ENCODE measurements around the gene RETN.

Gene RETN, protein sequence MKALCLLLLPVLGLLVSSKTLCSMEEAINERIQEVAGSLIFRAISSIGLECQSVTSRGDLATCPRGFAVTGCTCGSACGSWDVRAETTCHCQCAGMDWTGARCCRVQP

DNA sequence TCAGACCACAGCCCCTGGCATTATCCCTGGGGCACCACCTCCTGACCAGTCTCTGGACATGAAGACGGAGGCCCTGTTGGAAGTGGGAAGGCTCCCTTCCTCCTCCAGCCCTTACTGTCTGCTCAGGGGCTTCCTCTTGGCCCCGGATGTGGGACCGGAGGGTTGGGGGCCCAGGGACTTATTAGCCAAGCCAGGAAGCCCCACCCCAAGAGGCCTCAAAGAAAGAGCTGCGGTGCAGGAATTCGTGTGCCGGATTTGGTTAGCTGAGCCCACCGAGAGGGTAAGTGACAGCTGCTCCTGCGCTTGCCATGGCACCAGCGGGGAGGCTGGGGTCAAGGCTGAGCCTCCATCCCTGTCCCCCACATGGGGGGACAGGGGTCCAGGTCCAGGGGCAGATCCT lies at the start of gene RETN:
Gene RETN, plus strand, starts transcription at position 208 of the 400 bp plus-strand sequence. CDS start 278 bp downstream, outside the sequence.
- no peak for DNase-seq

DNA sequence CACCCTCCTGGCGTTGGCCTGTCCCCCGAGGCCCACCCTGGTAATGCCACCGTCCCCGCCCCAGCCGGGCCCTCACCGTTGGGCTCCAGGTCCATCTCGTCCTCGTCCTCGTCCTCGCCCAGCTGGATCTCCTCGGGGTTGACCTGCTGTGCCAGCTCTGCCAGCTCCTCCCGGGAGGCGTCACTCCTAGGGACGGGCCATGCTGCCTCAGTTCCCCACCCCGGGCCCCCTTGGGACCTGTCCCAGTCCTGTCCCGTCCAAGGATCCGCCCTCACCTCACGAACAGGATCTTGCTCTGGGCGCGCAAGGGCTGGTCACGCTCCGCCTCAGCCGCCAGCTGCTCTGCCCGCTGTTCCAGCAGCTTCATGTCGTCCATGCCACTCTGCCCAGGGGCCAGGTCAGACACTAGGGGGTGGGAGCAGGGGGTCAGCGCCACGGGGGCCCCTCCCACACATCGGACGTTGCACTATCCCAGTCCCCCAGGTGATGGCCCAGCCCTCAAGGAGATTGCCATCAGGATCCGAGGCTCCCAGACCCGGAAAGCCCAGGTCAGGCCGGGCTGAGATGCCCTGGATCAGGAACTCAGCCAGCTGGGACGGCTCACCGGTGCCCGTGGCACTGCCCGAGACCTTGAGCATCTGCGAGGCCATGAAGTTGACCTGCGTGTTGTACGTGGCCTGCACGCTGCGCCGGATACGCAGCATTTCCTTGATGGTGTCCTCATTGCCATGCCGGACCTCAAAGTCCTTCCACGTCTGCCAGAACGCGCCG lies 49.0 kb upstream of the RETN start:
- DNase-seq = no peak

DNA sequence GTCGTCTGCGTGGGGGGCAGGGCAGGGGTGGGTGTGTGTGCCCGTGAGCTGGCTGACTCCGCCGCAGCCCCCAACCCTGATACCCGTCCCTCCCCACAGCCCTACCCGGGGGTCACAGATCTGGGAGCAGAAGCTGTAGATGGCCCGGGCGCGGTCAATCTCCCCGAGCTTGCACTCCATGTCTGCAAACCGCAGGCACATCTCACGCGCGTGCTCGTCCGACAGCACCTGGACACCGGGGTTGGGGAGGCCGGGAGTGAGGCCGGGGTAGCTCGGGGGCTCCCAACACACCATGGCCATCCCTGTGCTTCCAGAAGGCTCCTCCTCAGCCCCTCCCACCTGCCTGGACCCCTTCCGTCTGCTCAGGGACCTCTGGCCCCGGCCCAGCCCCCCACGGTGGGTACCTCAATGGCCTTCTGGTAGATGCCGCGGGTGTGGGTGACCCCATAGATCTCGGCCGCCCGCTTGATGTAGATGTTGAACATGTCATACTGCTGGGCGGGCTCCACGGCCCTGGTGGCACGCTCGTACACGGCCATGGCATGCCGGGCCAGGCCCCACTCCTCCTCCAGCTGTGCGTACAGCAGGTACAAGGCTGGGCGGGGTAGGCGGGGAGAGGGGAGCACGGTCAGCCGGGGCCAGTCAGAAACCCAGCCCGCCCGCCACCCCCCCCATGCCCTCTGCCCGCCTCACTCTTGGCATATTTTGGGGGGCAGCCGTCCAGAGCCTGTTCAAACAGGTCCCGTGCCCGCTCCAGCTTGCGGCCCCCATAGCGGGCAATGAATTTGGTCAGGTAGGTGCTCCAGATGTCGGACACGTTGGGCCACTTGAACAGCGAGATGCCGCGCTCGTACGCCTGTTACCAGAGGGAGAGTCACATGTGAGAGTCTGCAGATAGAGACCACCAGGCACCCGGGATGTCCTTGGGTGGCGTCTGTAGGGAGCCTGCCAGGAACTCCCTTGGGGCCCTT lies 48.1 kb upstream of the RETN start:
- DNase-seq = no peak

DNA sequence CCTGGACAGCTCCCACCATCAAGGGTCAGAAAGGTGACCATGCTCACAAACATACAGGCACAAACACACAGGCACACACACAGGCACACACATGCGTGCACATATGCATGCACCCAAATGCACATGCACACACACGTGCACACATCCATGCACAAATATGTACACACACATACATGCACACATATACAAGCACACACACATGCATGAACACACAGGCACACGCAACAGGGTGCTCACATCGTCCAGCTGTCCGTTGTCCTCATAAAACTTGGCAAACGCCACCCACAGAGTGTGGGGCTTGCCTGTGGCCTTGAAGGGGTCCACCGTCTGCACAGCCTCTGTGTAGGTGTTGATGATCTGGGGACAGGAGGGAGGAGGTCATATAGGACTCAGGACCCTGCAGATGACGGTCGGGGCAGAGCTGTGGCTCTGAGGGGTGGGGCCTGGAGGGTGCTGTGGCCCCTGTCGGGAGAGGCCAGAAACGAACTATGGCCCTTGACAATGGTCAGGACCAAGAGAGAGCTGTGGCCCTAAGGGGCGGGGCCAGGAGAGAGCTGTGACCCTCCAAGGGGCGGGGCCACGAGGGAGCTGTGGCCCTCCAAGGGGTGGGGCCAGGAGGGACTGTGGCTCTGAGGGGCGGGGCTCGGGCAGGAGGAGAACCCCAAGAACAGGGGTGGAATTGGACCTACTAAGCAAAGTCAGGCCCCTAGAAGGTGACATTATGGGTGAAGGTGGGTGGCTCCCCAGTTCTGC lies 45.7 kb upstream of the RETN start:
- DNase-seq = no peak

DNA sequence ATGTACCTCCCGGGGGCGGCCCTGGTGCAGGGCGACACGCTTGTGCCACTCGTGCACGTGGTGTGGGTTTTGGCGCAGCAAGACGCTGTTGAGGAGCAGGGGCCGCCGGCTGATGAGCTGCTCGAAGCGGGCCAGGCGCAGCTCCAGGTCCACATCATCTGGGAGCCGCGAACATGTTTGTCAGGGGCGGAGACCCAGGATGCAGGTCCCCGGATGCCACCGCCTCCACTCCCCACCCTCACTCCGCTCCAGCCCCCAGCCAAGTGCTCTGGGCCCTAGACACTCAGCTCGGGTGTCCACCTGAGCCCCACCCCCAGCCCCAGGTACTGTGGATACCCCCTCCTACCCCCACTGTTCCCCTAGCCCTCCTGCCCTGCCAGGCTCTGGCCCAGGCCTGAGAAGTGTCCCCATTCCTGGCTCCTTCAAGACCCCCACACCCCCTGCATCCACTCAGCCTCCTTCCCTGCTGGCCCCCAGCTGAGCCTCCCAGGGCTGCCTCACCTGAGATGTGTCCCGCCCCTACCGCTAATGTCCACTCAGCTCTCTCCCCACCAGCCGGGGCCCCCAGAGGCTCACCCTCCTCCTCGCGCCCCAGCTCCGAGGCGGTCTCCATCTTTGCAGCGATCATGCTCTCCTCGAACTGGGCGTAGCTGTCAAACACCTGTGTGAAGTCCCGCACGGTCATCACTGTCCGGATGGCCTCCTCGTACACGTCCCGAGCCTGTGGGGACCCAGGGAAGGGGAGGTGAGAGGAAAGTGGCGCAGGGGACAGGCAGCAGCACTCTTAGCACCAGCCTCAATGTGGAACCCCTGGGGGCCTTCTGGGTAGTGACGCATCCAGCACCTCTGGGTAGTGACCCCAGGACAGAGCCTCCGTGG lies 44.9 kb upstream of the RETN start:
- DNase-seq = no peak

DNA sequence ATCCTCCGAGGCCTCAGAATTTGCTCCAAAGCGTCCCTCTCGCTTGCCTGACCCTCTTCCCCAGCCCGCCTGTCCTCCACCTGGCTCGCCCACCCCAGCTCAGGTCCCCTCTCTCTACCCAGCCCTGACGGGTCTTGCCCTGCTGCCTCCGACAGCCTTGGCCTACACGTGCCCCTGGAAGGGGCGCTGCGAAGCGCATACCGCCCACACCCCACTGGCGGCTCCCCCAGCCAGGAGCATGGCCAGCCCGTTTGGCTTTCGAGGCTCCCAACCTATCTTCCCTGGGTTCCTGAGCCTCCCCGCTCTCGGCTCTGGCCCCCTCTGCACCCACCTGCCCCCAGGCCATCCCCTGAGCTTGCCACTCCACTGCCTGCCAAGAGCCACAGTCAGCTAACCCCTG lies 44.0 kb upstream of the RETN start:
- no peak for DNase-seq

DNA sequence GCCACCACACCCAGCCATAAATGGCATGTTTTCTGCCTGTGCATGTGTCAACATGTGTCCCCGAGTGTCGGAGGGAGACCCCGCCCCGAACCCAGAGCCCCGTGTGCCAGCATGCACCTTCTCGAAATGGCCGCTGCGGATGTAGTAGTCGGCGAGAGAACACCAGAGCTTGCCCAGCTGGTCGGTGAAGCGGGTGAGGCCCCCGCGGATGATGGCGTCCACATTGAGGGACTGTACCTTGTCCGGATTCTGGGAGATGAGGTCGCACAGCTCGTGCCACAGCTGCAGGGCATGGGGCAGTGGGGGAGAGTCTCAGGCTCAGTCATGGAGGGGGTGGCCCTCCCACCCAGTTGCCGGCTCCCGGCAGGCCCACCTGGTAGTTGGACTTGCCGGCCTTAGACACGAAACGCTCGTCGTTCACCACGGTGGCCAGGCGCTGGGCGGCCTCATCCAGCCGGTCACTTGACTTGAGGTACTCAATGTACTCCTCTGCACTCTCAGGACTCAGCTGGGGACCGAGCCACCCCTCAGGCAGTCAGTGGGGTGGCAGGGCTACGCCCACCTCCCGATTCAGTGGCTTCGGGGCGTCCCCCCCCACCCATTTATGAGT lies 43.0 kb upstream of the RETN start:
- no peak for DNase-seq

DNA sequence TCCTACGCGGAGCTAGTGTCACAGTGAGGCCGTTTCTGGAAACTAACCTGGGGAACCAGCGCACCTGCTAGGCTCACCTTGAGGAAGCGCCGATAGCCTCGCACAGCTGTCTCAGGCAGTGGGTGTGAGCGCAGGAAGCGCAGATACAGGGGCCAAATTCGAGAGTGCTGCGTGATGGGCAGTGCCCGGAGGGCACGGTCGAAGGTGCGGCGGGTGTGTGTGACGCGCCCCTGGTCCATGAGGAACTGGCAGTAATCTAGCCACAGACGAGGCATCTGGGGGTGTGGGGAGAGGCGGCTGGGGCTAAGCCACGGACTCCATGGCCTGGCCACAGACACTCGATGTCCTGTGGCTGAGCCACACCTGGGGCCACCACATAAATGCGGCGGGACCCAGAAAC lies 41.7 kb upstream of the RETN start:
- DNase-seq = no peak

DNA sequence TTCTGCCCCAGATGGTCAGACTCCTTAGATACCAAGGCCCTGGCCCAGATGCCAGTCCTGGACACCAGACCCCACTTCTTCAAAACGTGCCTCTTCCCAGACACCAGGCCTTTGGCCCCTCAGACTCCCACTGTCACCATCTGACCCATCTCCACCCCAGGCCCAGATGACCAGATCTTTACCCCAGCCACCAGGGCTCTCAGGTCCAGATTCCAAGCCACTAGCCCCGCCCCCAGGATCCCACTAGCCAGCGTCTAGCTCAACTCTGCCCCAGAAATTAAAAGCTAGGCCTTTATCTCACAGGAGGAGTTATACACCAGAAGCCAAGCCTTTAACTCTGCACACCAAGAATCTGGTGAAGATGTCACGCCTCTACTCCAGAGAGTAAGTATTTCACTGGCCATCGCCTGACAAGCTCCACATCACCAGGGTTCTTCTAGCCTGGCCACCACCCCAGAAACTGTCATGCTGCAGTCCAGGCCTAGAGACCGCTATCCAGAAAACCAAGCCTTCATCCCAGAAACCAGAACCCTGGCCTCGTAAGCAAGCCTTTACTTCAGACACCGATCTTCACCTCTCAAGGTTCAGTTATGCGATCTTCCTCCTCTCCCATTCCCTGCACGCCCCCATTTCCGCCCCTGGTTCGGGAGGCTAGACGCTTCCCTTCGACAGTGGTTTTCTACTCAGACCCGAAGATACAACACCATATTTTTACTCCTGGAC lies 40.1 kb upstream of the RETN start:
- no peak for DNase-seq

DNA sequence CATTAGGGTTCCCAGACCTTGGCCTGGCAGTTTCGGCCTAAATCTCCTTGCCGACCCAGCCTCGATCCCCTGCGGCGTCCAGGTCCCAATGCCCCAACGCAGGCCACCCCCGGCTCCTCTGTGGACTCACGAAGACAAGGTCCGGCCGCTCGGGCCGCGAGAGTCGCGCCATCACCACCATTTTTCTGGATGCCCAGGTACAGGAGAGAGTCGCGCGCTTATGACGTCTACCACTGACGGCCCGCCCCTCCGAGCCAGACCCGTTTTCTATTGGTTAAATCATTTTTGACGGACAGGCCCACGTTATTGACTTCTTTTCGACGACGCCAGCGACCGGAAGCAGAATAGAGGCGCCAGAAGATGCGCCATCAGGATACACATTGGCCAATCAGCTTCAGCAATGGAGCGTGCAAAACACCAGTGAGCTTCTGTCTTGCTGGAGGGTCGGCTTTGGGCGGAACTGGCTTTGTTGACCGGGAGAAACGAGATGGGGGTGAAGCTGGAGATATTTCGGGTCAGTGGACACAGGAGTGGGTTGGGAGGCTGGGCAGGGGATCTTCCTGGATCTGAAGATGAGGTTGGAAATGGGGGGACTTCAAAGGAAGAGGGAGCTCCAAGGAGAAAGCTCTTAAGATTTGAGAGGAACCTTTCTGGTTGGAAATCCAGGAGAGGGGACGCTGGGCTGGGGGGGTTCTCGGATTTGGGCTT lies 39.3 kb upstream of the RETN start, which contains the start of the genes PET100 and XAB2:
Gene PET100, plus strand, starts transcription at position 447 of the 708 bp plus-strand sequence. Its CDS starts 41 bp downstream, at position 488.
Gene XAB2, minus strand, starts transcription at position 199 of the 708 bp plus-strand sequence. Its CDS starts 18 bp downstream, at position 181.
- DNase-seq = peak; percentile 85 to 91 (median 87)

DNA sequence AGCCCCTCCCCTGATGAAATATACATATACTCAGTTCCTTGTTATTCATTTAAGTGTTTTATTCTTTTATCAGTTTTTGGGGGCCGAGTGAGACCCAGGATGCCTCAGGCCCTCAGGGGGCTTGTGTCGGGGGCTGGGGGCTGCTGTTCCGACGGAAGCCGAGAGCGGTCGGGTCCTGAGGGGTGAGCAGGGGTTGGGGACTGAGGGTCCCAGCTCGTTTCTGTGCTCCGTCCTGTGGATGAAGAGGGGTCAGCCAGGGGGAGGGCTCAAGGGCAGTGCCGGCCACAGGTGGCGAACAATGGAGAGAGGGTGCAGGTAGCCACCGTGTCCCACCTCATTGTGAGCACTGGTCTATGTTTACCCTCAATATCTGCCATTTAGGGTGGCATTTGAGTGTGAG lies 37.3 kb upstream of the RETN start:
- DNase-seq = no peak

DNA sequence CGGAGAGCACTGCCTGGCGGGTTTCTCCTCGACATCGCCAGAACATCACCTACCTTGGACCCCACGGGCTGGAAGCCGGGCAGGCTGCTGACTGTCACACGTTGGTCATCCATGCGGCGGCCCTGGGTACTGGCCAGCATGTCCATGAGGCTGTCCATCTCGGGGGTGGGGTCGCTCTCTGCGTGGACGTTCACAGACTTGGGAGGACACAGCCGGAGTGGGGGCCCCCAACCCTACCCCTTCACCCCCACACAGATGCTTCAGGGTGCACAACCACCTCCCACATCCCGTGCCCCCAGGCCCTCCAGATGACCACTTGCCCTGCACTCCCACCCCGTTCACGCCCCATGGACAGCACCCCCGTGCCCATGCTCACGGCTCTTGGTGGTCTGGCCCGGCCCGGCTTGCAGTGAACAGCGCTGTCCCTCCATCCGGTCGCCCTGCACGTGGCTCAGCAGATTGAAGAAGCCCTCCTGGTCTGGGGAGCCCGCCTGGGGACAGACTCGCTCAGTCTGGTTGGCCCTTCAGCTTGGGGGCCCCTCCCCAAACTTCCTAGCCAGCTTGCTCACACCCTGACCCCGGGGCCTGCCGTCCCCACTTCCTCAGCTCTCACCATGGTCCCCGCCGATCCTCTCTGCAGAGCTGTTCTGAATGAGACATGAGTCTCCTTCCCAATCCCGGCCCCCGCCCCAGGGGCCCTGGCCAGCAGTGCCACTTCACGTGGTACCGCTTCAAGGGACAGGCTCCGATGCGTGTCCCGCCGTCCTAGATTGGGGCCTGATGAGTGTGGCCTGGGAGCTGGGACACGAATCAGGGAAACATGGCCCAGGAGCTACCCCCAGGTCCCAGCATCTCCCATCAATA lies 36.3 kb upstream of the RETN start:
- no peak for DNase-seq

DNA sequence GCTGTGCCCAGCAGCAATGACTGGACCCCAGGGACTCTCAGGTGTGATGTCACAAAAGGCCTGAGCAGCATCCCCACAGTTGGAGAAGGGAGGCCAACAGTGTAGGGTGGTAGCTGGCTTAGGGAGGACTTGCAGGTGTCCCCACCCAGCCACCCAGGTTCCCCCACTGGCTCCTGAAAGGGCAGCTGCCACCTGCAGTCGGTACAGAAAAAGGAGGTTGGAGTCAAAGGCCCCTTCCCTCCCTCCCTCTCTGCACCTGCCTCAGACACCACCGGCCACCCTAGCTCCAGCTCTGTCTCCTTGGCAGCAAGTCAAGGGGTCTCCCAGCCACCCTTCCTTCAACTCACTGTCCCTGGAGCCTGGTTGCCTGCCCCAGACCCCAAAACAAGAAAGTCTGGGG lies 35.2 kb upstream of the RETN start, which contains the start of gene PCP2:
Gene PCP2, minus strand, starts transcription at position 22 of the 400 bp plus-strand sequence. CDS start 262 bp downstream, outside the sequence.
- no peak for DNase-seq

DNA sequence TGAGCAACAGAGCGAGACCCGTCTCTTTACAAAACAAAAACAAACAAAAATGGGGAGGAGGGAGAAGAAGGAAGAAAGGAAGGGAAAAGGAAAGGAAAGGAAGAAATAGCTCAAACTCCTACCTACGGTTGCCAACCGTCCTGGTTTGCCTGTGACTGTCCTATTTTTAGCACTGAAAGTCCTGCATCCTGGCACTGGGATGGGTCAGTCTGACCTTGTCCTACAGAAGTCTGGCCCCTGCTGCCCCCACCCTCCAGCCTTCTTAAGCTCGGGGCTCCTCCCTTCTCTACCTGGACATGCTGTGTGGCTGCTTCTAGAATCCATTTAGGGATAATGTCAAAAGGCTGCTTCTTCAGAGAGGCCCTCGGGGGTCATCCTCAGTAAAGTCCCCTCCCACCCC lies 33.2 kb upstream of the RETN start:
- no peak for DNase-seq

DNA sequence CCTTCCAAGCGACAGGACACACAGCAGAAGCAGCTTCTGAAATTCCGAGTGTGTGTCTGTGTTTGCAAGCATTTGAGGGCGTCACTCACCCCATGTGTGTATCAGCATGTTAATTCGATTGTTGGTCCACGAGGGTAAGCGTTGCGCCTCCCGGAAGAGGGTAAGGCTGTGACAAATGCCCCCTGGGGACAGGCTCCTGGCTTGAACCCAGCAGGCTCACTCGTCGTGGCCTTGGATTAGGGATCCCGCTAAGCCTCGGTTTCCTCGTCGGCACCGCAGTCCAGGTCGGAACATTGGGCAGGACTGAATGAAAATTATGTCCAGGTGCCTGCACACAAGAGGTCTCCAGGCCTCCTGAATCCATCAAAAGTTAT lies 32.5 kb upstream of the RETN start:
- no peak for DNase-seq

DNA sequence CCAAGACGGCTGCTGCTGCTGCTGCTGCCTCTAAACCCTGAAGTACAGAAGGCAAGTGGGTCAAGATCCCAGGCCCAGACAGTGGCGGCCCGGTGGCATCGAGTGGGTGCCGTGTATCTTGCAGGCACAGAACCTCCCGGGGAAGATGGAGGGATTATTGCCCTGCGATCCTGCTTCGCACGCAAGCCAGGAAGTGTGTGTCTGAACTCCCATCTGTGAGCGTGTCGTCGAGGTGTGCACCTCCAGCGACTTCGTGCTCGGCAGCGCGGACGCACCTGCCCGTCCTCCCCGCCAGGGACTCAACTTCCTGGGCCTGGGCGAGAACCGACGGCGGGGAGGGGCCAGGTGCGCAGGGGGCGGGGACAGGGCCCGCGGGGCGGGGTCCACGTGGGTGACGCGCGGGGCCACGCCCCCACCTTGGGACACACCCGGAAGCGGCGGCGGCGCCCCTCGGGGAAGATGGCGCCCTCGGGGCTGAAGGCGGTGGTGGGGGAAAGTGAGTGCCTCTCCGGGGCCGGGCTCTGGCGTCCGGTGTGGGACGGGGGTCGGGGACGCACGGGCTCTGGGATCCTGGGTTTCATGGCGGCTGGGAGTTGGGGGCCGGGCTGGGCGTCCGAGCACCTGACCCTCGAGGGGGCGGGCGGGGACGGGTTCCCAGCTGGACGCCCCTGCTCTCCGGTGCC lies 32.0 kb upstream of the RETN start, which contains the start of gene STXBP2:
Gene STXBP2, plus strand, starts transcription at position 420 of the 683 bp plus-strand sequence. Its CDS starts 40 bp downstream, at position 460.
- DNase-seq = peak; percentile 86 to 92 (median 88)

DNA sequence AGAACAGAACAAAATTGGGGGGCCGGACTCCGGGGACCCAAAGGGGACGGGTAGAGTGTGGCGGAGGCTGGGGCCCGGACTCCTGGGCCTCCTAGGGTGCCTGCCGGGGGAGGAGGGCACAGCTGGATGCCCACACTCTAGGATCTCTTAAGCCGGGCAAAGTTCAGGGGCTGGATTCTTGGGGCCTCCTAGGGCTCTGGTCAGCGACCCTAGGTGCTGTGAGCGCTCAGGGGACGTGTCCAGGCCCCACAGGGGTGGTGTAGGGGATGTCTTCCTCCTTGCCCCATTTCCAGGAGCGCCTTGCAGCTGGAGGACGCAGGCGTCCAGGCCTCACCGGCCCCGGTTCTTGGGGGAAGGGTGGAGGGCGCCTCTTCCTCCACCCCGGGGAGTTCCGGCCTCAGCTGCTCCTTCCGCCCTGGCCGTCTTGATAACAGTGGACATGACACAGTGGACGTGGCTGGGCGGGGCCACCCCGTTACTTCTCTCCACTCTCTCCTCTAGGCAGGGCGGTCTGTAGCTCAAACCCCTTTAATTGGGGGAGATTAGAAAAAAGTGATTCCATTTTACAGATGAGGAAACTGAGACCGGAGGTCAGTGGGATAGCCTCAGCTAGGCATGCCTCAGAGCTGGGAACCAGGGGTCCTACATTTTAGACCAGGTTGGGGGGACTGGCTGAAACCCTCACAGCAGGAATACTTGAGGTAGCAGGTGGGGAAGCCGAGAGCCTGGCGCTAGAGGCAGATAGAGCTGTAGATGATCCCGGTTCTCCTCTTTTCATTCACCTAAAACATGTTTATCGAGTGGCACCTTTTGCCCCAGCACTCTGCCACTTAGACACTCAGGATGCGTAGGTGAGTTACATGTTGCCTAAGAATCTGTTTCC lies 31.2 kb upstream of the RETN start:
- no peak for DNase-seq
